GM12891 (cell line): ENCODE results near the gene EXOC4.

Experiments
- DNase-seq: peaks from one replicate; pipeline ENCODE4 v3.0.0; 2011; ENCODE audit warnings: low spot score; ENCODE audit not compliant: insufficient read length
- FAIRE-seq: peaks from 2 replicates; lab custom pipeline; 2011; peaks lifted over from hg19 to GRCh38; lab: Jason Lieb, UNC
- PAX5 ChIP-seq: IDR thresholded peaks from 2 replicates; pipeline ENCODE4 v1.6.1; 2011; ENCODE audit warnings: low read length, moderate library complexity, mild to moderate bottlenecking; ENCODE audit not compliant: insufficient read depth, severe bottlenecking
- POLR2A ChIP-seq: IDR thresholded peaks from 2 replicates; pipeline ENCODE4 v1.6.1; 2011; ENCODE audit warnings: low read depth, low read length, control low read depth
- POLR2AphosphoS5 ChIP-seq: IDR thresholded peaks from 2 replicates; pipeline ENCODE4 v1.6.1; 2011; ENCODE audit warnings: low read depth, low read length, control low read depth
- POU2F2 ChIP-seq: IDR thresholded peaks from 2 replicates; pipeline ENCODE4 v1.6.1; 2011; ENCODE audit warnings: low read depth, mild to moderate bottlenecking, control low read depth, low read length, moderate library complexity
- SPI1 ChIP-seq: IDR thresholded peaks from 2 replicates; pipeline ENCODE4 v1.6.1; 2011; ENCODE audit warnings: low read depth, low read length, control low read depth
- TAF1 ChIP-seq: IDR thresholded peaks from 2 replicates; pipeline ENCODE4 v1.6.1; 2011; ENCODE audit warnings: low read depth, low read length, control low read depth

The EXOC4 gene

DNA sequence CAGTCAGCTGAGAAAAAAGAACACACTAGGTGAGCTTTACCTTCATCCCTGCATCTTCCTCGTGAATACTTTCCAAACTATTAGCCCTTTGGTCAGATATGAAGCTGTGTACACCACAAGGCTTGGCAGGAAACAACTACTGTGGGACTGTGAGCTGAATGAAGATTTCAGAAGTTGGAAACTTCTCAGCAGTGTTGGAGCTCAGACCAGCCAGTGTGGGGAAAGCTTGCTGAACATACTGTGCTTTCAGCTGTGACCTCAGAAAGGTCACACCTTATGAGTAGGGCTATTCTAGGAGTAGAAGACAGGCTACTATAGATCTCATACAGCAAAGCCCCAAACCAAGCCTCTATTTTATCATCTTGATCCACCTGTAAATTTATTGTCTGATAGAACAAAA lies 123.6 kb downstream of the EXOC4 start:
- DNase-seq (no peak), FAIRE-seq (no peak)
- no peak for TF ChIP-seq POU2F2
- no peak for TF ChIP-seq PAX5
- TF ChIP-seq POLR2AphosphoS5, result no peak
- no peak for TF ChIP-seq TAF1
- no peak for TF ChIP-seq POLR2A
- no peak for TF ChIP-seq SPI1

GRCh38 chr7:133381965-133382364 lies 129.1 kb downstream of the EXOC4 start:
- DNase-seq, result no peak
- TF ChIP-seq PAX5 (no peak), TAF1 (no peak), POU2F2 (no peak), POLR2A (no peak), POLR2AphosphoS5 (no peak), SPI1 (no peak)
- no peak for FAIRE-seq

- no peak for FAIRE-seq
- TF ChIP-seq POLR2A, result no peak
- no peak for TF ChIP-seq POLR2AphosphoS5
- TF ChIP-seq TAF1, result no peak
- no peak for TF ChIP-seq SPI1
- no peak for TF ChIP-seq PAX5
- no peak for TF ChIP-seq POU2F2
Observed at GRCh38 chr7:133382775-133383559, 130.1 kb downstream of the EXOC4 start.

DNA sequence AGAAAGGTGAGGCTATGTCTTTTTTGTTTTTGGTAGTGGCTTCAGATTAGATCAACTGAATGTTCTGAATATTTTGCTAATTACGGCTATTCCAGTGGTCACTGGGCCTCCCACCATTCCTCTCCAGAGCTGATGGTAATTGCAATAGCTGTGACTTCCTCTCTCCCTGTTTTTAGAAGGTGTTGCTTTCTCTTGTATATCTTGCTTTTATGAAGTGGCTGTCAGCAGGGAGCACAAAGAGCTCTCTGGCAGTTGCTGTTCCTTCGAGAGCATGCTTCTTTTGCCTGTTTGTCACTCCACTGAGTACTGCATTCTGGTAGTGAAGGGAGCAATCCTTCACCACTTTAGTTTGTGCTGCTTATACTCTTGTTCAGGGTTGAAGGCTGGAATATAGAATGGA lies 133.3 kb downstream of the EXOC4 start:
- FAIRE-seq, result no peak

More at GRCh38 chr7:133382775-133383559, 130.1 kb downstream of the EXOC4 start:
- no peak for DNase-seq

GRCh38 chr7:133389727-133390126 lies 136.8 kb downstream of the EXOC4 start:
- TF ChIP-seq POLR2AphosphoS5 (no peak), POLR2A (no peak), TAF1 (no peak), POU2F2 (no peak), PAX5 (no peak), SPI1 (no peak)
- FAIRE-seq (no peak), DNase-seq (no peak)

More for the DNA sequence above, 133.3 kb downstream of the EXOC4 start:
- no peak for TF ChIP-seq POU2F2
- TF ChIP-seq POLR2AphosphoS5, result no peak
- TF ChIP-seq PAX5, result no peak
- no peak for TF ChIP-seq TAF1
- no peak for TF ChIP-seq SPI1
- TF ChIP-seq POLR2A, result no peak
- no peak for DNase-seq

- DNase-seq (no peak), FAIRE-seq (no peak)
- TF ChIP-seq POLR2AphosphoS5 (no peak), POU2F2 (no peak), PAX5 (no peak), POLR2A (no peak), SPI1 (no peak), TAF1 (no peak)
Observed at GRCh38 chr7:133391206-133391605, 138.3 kb downstream of the EXOC4 start.

- DNase-seq, result no peak
- no peak for TF ChIP-seq PAX5
- TF ChIP-seq POLR2AphosphoS5, result no peak
- no peak for TF ChIP-seq TAF1
- TF ChIP-seq SPI1, result no peak
- TF ChIP-seq POLR2A, result no peak
- no peak for TF ChIP-seq POU2F2
- FAIRE-seq, result peak; percentile 58
Observed at GRCh38 chr7:133394369-133394768, 141.5 kb downstream of the EXOC4 start.

- DNase-seq, result no peak
- FAIRE-seq, result no peak
- TF ChIP-seq POLR2AphosphoS5, result no peak
- no peak for TF ChIP-seq TAF1
- TF ChIP-seq POU2F2, result no peak
- no peak for TF ChIP-seq POLR2A
- TF ChIP-seq SPI1, result no peak
- no peak for TF ChIP-seq PAX5
Observed at GRCh38 chr7:133395551-133395950, 142.7 kb downstream of the EXOC4 start.

- no peak for DNase-seq
- FAIRE-seq, result no peak
- TF ChIP-seq PAX5 (no peak), SPI1 (no peak), POLR2A (no peak), TAF1 (no peak), POLR2AphosphoS5 (no peak), POU2F2 (no peak)
Observed at GRCh38 chr7:133398506-133398905, 145.6 kb downstream of the EXOC4 start.
